Activated CD4-positive, alpha-beta T cell treated with anti-CD3 and anti-CD28 coated beads for 1 hour (primary cell): ENCODE measurements around the gene GPT2.

ENCODE experiments used
- DNase-seq: peaks from one replicate; pipeline ENCODE4 v3.0.0-alpha.2; 2020

Gene GPT2

GRCh38 chr16:46883690-46884512, at the start of gene GPT2:
Gene GPT2, plus strand, starts transcription at chr16:46884362. Its CDS starts 354 bp downstream, at chr16:46884716.
- peak; percentile 47 for DNase-seq

GRCh38 chr16:46836534-46837530, 47.3 kb upstream of the GPT2 start:
- DNase-seq, result no peak

- no peak for DNase-seq
These were observed 44.1 kb upstream of the GPT2 start for GRCh38 chr16:46839986-46840443.

GRCh38 chr16:46842192-46842895, 41.8 kb upstream of the GPT2 start:
- DNase-seq, result no peak

- no peak for DNase-seq
These were observed 40.1 kb upstream of the GPT2 start for GRCh38 chr16:46843898-46844642.

GRCh38 chr16:46844771-46845170, 39.4 kb upstream of the GPT2 start:
- DNase-seq, result no peak

GRCh38 chr16:46845952-46846351, 38.2 kb upstream of the GPT2 start:
- no peak for DNase-seq

- DNase-seq, result no peak
These were observed 35.1 kb upstream of the GPT2 start for GRCh38 chr16:46848768-46849764.

GRCh38 chr16:46850619-46851555, 33.3 kb upstream of the GPT2 start:
- DNase-seq, result no peak

- DNase-seq, result no peak
These were observed 32.0 kb upstream of the GPT2 start for GRCh38 chr16:46852130-46852529.

- DNase-seq, result peak; percentile 46
These were observed 30.3 kb upstream of the GPT2 start for GRCh38 chr16:46853713-46854443.

- DNase-seq, result no peak
These were observed 29.3 kb upstream of the GPT2 start for GRCh38 chr16:46854846-46855245.

- DNase-seq, result no peak
These were observed 28.8 kb upstream of the GPT2 start for GRCh38 chr16:46855389-46855788.

- DNase-seq, result no peak
These were observed 26.7 kb upstream of the GPT2 start for GRCh38 chr16:46857368-46857945.

- no peak for DNase-seq
These were observed 26.0 kb upstream of the GPT2 start for GRCh38 chr16:46858151-46858550.

GRCh38 chr16:46859719-46860152, 24.4 kb upstream of the GPT2 start:
- no peak for DNase-seq

- DNase-seq, result no peak
These were observed 21.4 kb upstream of the GPT2 start for GRCh38 chr16:46862555-46863447.
